ENCODE data around the gene MAPK9.

DNA sequence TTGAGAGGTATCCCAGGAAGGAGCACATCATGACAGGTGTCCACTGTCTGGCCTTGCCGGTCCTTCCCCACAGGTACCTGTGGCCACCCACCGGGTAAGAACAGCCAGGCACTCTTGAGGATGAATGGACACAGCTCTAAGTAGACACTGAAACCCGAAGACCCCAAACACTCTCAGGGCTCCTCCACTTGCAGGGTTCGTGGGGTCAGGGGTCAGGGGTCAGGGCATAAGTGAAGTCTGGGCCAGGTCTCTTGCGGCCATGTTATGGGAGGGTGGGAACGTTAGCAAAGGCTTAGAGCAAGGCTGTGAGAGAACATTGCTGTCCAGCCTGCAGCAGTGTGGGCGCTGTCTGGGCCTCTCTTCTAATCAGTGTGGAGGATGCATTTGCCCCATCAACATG, 40.0 kb downstream of the MAPK9 start:
- no peak for TF ChIP-seq EZH2phosphoT487 (IDR thresholded peaks at IDR 0.05; ENCODE audit: insufficient read depth, low read depth)
- TF ChIP-seq EZH2 (IDR thresholded peaks at IDR 0.05; ENCODE audit: insufficient read depth, poor library complexity, severe bottlenecking), result no peak
